Measurements from ENCODE around the gene SOX1.

Gene SOX1

GRCh38 chr13:112106478-112107141 is 39.7 kb downstream of the SOX1 start:
- DNase-seq (ENCODE audit: low read depth in 2 of 2): no peak

GRCh38 chr13:112107289-112107688 is 40.3 kb downstream of the SOX1 start:
- DNase-seq (ENCODE audit: low read depth in 2 of 2): no peak

- DNase-seq (ENCODE audit: low read depth in 2 of 2): no peak
Measured at GRCh38 chr13:112110479-112110878, 43.5 kb downstream of the SOX1 start.

- no peak for DNase-seq (ENCODE audit: low read depth in 2 of 2)
Measured at GRCh38 chr13:112111239-112111857, 44.4 kb downstream of the SOX1 start.

GRCh38 chr13:112112534-112113276 is 45.8 kb downstream of the SOX1 start:
- DNase-seq (ENCODE audit: low read depth in 2 of 2): no peak

- DNase-seq (ENCODE audit: low read depth in 2 of 2): no peak
Measured at GRCh38 chr13:112113348-112113747, 46.4 kb downstream of the SOX1 start.

GRCh38 chr13:112113851-112114250 is 46.9 kb downstream of the SOX1 start:
- DNase-seq (ENCODE audit: low read depth in 2 of 2): no peak

GRCh38 chr13:112114391-112114790 is 47.4 kb downstream of the SOX1 start:
- DNase-seq (ENCODE audit: low read depth in 2 of 2): no peak

- no peak for DNase-seq (ENCODE audit: low read depth in 2 of 2)
Measured at GRCh38 chr13:112115403-112116091, 48.6 kb downstream of the SOX1 start.

- DNase-seq (ENCODE audit: low read depth in 2 of 2): no peak
Measured at GRCh38 chr13:112116187-112116950, 49.4 kb downstream of the SOX1 start.

- DNase-seq (ENCODE audit: low read depth in 2 of 2): no peak
Measured at GRCh38 chr13:112117258-112117954, 50.5 kb downstream of the SOX1 start.

GRCh38 chr13:112117955-112118302 is 51.0 kb downstream of the SOX1 start:
- no peak for DNase-seq (ENCODE audit: low read depth in 2 of 2)

GRCh38 chr13:112118451-112119064 is 51.6 kb downstream of the SOX1 start:
- DNase-seq (ENCODE audit: low read depth in 2 of 2): no peak

- no peak for DNase-seq (ENCODE audit: low read depth in 2 of 2)
Measured at GRCh38 chr13:112119192-112120030, 52.5 kb downstream of the SOX1 start.

- no peak for DNase-seq (ENCODE audit: low read depth in 2 of 2)
Measured at GRCh38 chr13:112120031-112120373, 53.1 kb downstream of the SOX1 start.

Measured in activated CD8-positive, alpha-beta memory T cell treated with anti-CD3 and anti-CD28 coated beads for 4 hours (primary cell).